IMR-90 (cell line): ENCODE results near the gene HSPB1.

ENCODE experiments used
- CEBPB ChIP-seq: IDR thresholded peaks from 2 replicates; pipeline ENCODE4 v1.6.1; 2012; ENCODE audit warnings: low read depth, low read length, improper control_type of control experiment
- CTCF ChIP-seq: conservative IDR thresholded peaks from 2 replicates; pipeline ENCODE4 v1.5.1; 2012; ENCODE audit warnings: mild to moderate bottlenecking, low read depth, low read length, improper control_type of control experiment
- ELK1 ChIP-seq: fragments of 150-350 bp; IDR thresholded peaks from 2 replicates; pipeline ENCODE4 v1.6.1; 2016; ENCODE audit warnings: low read depth, mild to moderate bottlenecking, low read length, moderate library complexity, borderline replicate concordance
- MAFK ChIP-seq: IDR thresholded peaks from 2 replicates; pipeline ENCODE4 v1.6.1; 2012; ENCODE audit warnings: low read depth, low read length, improper control_type of control experiment
- MAZ ChIP-seq: IDR thresholded peaks from 2 replicates; pipeline ENCODE4 v1.6.1; 2012; ENCODE audit warnings: low read depth, mild to moderate bottlenecking, low read length, improper control_type of control experiment, moderate library complexity, borderline replicate concordance
- MXI1 ChIP-seq: IDR thresholded peaks from 2 replicates; pipeline ENCODE4 v1.6.1; 2012; ENCODE audit warnings: low read depth, mild to moderate bottlenecking, low read length, moderate library complexity, borderline replicate concordance
- POLR2A ChIP-seq: IDR thresholded peaks from 2 replicates; pipeline ENCODE4 v1.6.1; 2012; ENCODE audit warnings: mild to moderate bottlenecking, low read depth, low read length
- RAD21 ChIP-seq: IDR thresholded peaks from 2 replicates; pipeline ENCODE4 v1.6.1; 2012; ENCODE audit warnings: low read length, improper control_type of control experiment
- RCOR1 ChIP-seq: IDR thresholded peaks from 2 replicates; pipeline ENCODE4 v1.6.1; 2012; ENCODE audit warnings: mild to moderate bottlenecking, low read length, improper control_type of control experiment; ENCODE audit not compliant: insufficient replicate concordance
- RFX5 ChIP-seq: IDR thresholded peaks from 2 replicates; pipeline ENCODE4 v1.8.0; 2012; ENCODE audit warnings: low read depth, mild to moderate bottlenecking, low read length, moderate library complexity
- SMC3 ChIP-seq: fragments of 150-350 bp; IDR thresholded peaks from 2 replicates; pipeline ENCODE4 v1.6.1; 2016; ENCODE audit warnings: low read depth, mild to moderate bottlenecking, antibody characterized with exemption, low read length, moderate library complexity
- USF2 ChIP-seq: fragments of 150-350 bp; IDR thresholded peaks from 2 replicates; pipeline ENCODE4 v1.6.1; 2017; ENCODE audit warnings: mild to moderate bottlenecking, antibody characterized with exemption, low read length, low read depth

GRCh38 chr7:76325092-76325491 lies 22.6 kb downstream of the HSPB1 start:
- no peak for TF ChIP-seq RCOR1
- TF ChIP-seq RAD21, result no peak
- TF ChIP-seq USF2, result no peak
- TF ChIP-seq CTCF, result no peak
- no peak for TF ChIP-seq MXI1
- no peak for TF ChIP-seq CEBPB
- TF ChIP-seq SMC3, result no peak
- TF ChIP-seq POLR2A, result no peak
- TF ChIP-seq MAZ, result no peak
- no peak for TF ChIP-seq RFX5
- TF ChIP-seq ELK1, result no peak
- TF ChIP-seq MAFK, result no peak
